GM06990 (cell line): Measurements from ENCODE around the gene CFAP46.
"Not testable (repeated sequence)": the region's sequence is repeated elsewhere in the genome, so short reads cannot be mapped to it uniquely, and the experiment has no call there.

Experiments used
- DNase-seq: peaks from one replicate; pipeline ENCODE4 v3.0.0-alpha.2; 2011; ENCODE audit not compliant: insufficient read length; ENCODE audit errors: extremely low read depth
- H3K27me3 ChIP-seq: replicated peaks from 2 replicates; pipeline ENCODE4 v1.6.0; 2011; ENCODE audit warnings: low read length; ENCODE audit not compliant: control insufficient read depth, insufficient read depth
- H3K36me3 ChIP-seq: 2 replicates; pipeline ENCODE4 v1.5.1; 2011; ENCODE audit warnings: low read length; ENCODE audit not compliant: control insufficient read depth, insufficient read depth
- H3K4me3 ChIP-seq: replicated peaks from 2 replicates; pipeline ENCODE4 v1.5.1; 2011; ENCODE audit warnings: low read depth, mild to moderate bottlenecking, control low read depth, low read length
- TF ChIP-seq, protein P1 (sequence below): IDR thresholded peaks from 2 replicates; pipeline ENCODE4 v1.5.1; 2011; ENCODE audit warnings: low read length, control low read depth, mild to moderate bottlenecking, inconsistent platforms; ENCODE audit not compliant: insufficient read depth, poor library complexity, severe bottlenecking

Gene CFAP46

DNA sequence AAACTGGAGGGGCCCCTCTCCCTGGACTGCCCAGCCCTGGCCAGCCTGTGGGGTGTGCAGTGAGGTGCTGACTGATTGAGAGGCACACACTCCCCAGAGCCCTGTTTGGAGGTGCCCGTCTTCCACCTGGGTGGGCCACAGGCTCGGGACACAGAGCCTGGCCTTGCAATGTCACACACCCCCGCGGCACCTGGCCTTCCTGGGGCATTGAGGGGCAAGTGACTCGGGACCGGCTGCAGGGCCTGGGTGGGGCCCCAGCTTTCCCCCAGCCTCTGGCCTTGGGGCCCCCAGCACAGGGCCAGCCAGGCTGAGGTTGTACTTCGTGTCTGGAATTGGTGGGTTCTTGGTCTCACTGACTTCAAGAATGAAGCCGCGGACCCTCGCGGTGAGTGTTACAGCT, 142.5 kb downstream of the CFAP46 start:
- DNase-seq: no peak
- no peaks in the 10 kb centered on the region for H3K36me3 ChIP-seq
- H3K27me3 ChIP-seq: no peaks in the 10 kb centered on the region
- TF ChIP-seq, protein P1, sequence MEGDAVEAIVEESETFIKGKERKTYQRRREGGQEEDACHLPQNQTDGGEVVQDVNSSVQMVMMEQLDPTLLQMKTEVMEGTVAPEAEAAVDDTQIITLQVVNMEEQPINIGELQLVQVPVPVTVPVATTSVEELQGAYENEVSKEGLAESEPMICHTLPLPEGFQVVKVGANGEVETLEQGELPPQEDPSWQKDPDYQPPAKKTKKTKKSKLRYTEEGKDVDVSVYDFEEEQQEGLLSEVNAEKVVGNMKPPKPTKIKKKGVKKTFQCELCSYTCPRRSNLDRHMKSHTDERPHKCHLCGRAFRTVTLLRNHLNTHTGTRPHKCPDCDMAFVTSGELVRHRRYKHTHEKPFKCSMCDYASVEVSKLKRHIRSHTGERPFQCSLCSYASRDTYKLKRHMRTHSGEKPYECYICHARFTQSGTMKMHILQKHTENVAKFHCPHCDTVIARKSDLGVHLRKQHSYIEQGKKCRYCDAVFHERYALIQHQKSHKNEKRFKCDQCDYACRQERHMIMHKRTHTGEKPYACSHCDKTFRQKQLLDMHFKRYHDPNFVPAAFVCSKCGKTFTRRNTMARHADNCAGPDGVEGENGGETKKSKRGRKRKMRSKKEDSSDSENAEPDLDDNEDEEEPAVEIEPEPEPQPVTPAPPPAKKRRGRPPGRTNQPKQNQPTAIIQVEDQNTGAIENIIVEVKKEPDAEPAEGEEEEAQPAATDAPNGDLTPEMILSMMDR: no peak
- no peak overlapping the region for H3K4me3 ChIP-seq

- TF ChIP-seq, protein P1: no peak
- no peaks in the 10 kb centered on the region for H3K36me3 ChIP-seq
- no peak for DNase-seq
- H3K4me3 ChIP-seq: no peak overlapping the region
- no peaks in the 10 kb centered on the region for H3K27me3 ChIP-seq
These were observed 143.5 kb downstream of the CFAP46 start for GRCh38 chr10:132798876-132799275.

DNA sequence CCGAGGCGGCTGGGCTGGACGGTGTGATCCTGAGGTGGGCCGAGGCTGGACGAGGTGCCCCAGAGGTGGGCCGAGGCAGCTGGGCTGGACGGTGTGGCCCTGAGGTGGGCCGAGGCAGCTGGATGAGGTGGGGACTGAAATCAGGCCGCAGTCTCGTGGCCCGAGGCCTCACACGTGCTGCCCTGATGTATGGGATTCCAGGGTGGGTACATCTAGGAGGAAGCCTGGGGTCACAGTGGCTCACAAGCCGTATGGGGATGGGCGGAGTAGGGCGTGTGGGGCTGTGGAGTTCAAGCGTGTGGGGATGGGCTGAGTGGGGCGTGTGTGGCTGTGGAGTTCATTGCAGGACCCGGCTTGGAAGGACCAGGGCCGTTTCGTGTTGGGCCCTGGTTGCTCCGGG, 144.0 kb downstream of the CFAP46 start:
- TF ChIP-seq, protein P1: no peak
- H3K27me3 ChIP-seq: no peaks in the 10 kb centered on the region
- H3K36me3 ChIP-seq: no peaks in the 10 kb centered on the region
- no peak for DNase-seq
- H3K4me3 ChIP-seq: no peak overlapping the region

DNA sequence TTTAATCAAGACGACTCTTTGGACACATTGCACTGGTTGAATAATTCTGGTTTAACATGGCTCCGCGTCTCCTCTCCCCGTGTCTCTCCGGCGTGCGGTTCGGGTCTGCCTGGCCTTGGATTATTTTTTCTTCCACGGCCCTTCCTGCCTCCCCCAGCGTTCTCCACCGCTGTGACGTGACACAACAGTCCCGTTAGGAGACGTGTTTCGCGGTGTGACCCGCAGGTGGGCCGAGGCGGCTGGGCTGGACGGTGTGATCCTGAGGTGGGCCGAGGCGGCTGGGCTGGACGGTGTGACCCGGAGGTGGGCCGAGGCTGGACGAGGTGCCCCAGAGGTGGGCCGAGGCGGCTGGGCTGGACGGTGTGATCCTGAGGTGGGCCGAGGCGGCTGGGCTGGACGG, 144.4 kb downstream of the CFAP46 start:
- not testable (repeated sequence) for H3K36me3 ChIP-seq, H3K27me3 ChIP-seq, DNase-seq, H3K4me3 ChIP-seq

- Histone ChIP-seq H3K4me3 (no peak overlapping the region), H3K27me3 (no peaks in the 10 kb centered on the region), H3K36me3 (no peaks in the 10 kb centered on the region)
- TF ChIP-seq, protein P1: no peak
- DNase-seq: no peak
These were observed 145.5 kb downstream of the CFAP46 start for GRCh38 chr10:132796846-132797245.

GRCh38 chr10:132793871-132794849, 148.2 kb downstream of the CFAP46 start:
- DNase-seq: no peak

More at GRCh38 chr10:132793871-132794849, 148.2 kb downstream of the CFAP46 start:
- Histone ChIP-seq H3K27me3 (no peaks in the 10 kb centered on the region), H3K36me3 (no peaks in the 10 kb centered on the region), H3K4me3 (no peak overlapping the region)
- TF ChIP-seq, protein P1: peak; percentile 17
